DND-41 (cell line): ENCODE measurements around the gene CLUH.

Experiments
- ATAC-seq: fragments of 200-7000 bp; cut with Tn5 transposase; 3 replicates; pipeline ENCODE4 v1.9.1; 2021; ENCODE audit warnings: low read depth; ENCODE audit not compliant: insufficient read depth
- DNase-seq: peaks from one replicate; pipeline ENCODE4 v3.0.0-alpha.2; 2020
- H2AFZ ChIP-seq: 2 replicates; pipeline ENCODE4 v1.6.0; 2012; ENCODE audit warnings: low read depth, low read length
- H3K27ac ChIP-seq: 2 replicates; pipeline ENCODE4 v1.5.1; 2012; ENCODE audit warnings: low read length, inconsistent platforms
- H3K27me3 ChIP-seq: fragments of 200-600 bp; sonication (generic); 2 replicates; pipeline ENCODE4 v1.6.0; 2012; ENCODE audit warnings: low read length, mild to moderate bottlenecking, inconsistent platforms; ENCODE audit not compliant: insufficient read depth, poor library complexity
- H3K36me3 ChIP-seq: 2 replicates; pipeline ENCODE4 v1.5.1; 2012; ENCODE audit warnings: low read length, inconsistent platforms; ENCODE audit not compliant: insufficient read depth
- H3K4me1 ChIP-seq: 2 replicates; pipeline ENCODE4 v1.5.1; 2012; ENCODE audit warnings: mild to moderate bottlenecking, low read length; ENCODE audit not compliant: insufficient read depth
- H3K4me2 ChIP-seq: 2 replicates; pipeline ENCODE4 v1.6.0; 2012; ENCODE audit warnings: mild to moderate bottlenecking, moderate library complexity, low read length, inconsistent platforms; ENCODE audit not compliant: insufficient read depth
- H3K4me3 ChIP-seq, 2 experiments: fragments of 200-600 bp in 1 of 2; shearing (Covaris generic) in 1 of 2; 2 replicates each; pipeline ENCODE4 v1.5.1; 2012 to 2016; ENCODE audit warnings: inconsistent platforms in 2 of 2, low read length in 2 of 2, mild to moderate bottlenecking in 2 of 2, low read depth in 1 of 2, moderate library complexity in 1 of 2
- H3K79me2 ChIP-seq: 2 replicates; pipeline ENCODE4 v1.6.0; 2012; ENCODE audit warnings: low read length, inconsistent platforms; ENCODE audit not compliant: insufficient read depth
- H3K9ac ChIP-seq: 2 replicates; pipeline ENCODE4 v1.6.0; 2012; ENCODE audit warnings: low read depth, mild to moderate bottlenecking, inconsistent platforms, low read length, moderate library complexity
- H3K9me3 ChIP-seq: 2 replicates; pipeline ENCODE4 v1.5.1; 2012; ENCODE audit warnings: low read length, moderate library complexity, mild to moderate bottlenecking, inconsistent platforms; ENCODE audit not compliant: insufficient read depth, severe bottlenecking
- H4K20me1 ChIP-seq: 2 replicates; pipeline ENCODE4 v1.6.0; 2012; ENCODE audit warnings: low read length; ENCODE audit not compliant: insufficient read depth
- CTCF ChIP-seq: IDR thresholded peaks from 2 replicates; pipeline ENCODE4 v1.5.1; 2012; ENCODE audit warnings: borderline replicate concordance, low read length, moderate library complexity, mild to moderate bottlenecking; ENCODE audit not compliant: poor library complexity, severe bottlenecking; ENCODE audit errors: extremely low read depth
- EZH2 ChIP-seq: IDR thresholded peaks from 3 replicates; pipeline ENCODE4 v1.6.1; 2012; ENCODE audit warnings: borderline replicate concordance, low read depth, mild to moderate bottlenecking, moderate library complexity, low read length, inconsistent platforms; ENCODE audit not compliant: severe bottlenecking

The CLUH gene

GRCh38 chr17:2688351-2689342 lies 22.9 kb downstream of the CLUH start:
- no peak for TF ChIP-seq EZH2
- DNase-seq: no peak
- Histone ChIP-seq H3K27ac (no peak overlapping the region; the same call in 1 of the 2 replicates), H3K4me3 (no peak overlapping the region), H3K36me3 (peaks cover 57% of the 10 kb centered on the region), H3K27me3 (no peaks in the 10 kb centered on the region), H3K9ac (no peak overlapping the region), H4K20me1 (peaks cover 28% of the 10 kb centered on the region), H3K79me2 (no peaks in the 10 kb centered on the region), H2AFZ (no peak overlapping the region), H3K4me1 (no peaks in the 10 kb centered on the region), H3K4me2 (no peak overlapping the region), H3K9me3 (no peaks in the 10 kb centered on the region)
- peak; percentile 23; the same call in 2 of the 3 replicates for ATAC-seq

GRCh38 chr17:2687074-2687418 lies 24.5 kb downstream of the CLUH start:
- Histone ChIP-seq H3K36me3 (peaks cover 61% of the 10 kb centered on the region), H3K9me3 (no peaks in the 10 kb centered on the region), H4K20me1 (peaks cover 16% of the 10 kb centered on the region), H3K4me1 (no peaks in the 10 kb centered on the region), H3K4me3 (no peak overlapping the region), H3K27me3 (no peaks in the 10 kb centered on the region), H3K27ac (no peak overlapping the region), H3K9ac (no peak overlapping the region), H3K79me2 (no peaks in the 10 kb centered on the region), H2AFZ (no peak overlapping the region), H3K4me2 (no peak overlapping the region)
- DNase-seq (no peak), ATAC-seq (no peak)
- TF ChIP-seq CTCF (no peak), EZH2 (no peak)

GRCh38 chr17:2685696-2686095 lies 25.9 kb downstream of the CLUH start:
- H3K27ac ChIP-seq: no peak overlapping the region
- H3K9ac ChIP-seq: no peak overlapping the region
- no peaks in the 10 kb centered on the region for H3K9me3 ChIP-seq
- no peak overlapping the region for H3K4me2 ChIP-seq
- H3K4me1 ChIP-seq: no peaks in the 10 kb centered on the region
- H2AFZ ChIP-seq: no peak overlapping the region
- no peak for TF ChIP-seq CTCF
- TF ChIP-seq EZH2: no peak
- H4K20me1 ChIP-seq: peaks cover 15% of the 10 kb centered on the region
- ATAC-seq: no peak
- no peaks in the 10 kb centered on the region for H3K27me3 ChIP-seq
- no peaks in the 10 kb centered on the region for H3K79me2 ChIP-seq
- H3K36me3 ChIP-seq: peaks cover 61% of the 10 kb centered on the region
- H3K4me3 ChIP-seq: no peak overlapping the region
- DNase-seq: no peak

- peaks cover 15% of the 10 kb centered on the region for H4K20me1 ChIP-seq
- H3K4me3 ChIP-seq: no peak overlapping the region
- no peak overlapping the region for H2AFZ ChIP-seq
- no peaks in the 10 kb centered on the region for H3K27me3 ChIP-seq
- no peaks in the 10 kb centered on the region for H3K79me2 ChIP-seq
- no peaks in the 10 kb centered on the region for H3K4me1 ChIP-seq
- no peaks in the 10 kb centered on the region for H3K9me3 ChIP-seq
- no peak overlapping the region for H3K9ac ChIP-seq
- ATAC-seq: no peak
- H3K4me2 ChIP-seq: no peak overlapping the region
- no peak overlapping the region for H3K27ac ChIP-seq
- no peak for DNase-seq
- H3K36me3 ChIP-seq: peaks cover 69% of the 10 kb centered on the region
- TF ChIP-seq CTCF (no peak), EZH2 (no peak)
Observed at GRCh38 chr17:2684549-2684948, 27.0 kb downstream of the CLUH start.
